Cortex of kidney (tissue), 1 donor: ENCODE data around the gene NRXN3.

Experiments
- DNase-seq: peaks from one replicate; lab custom pipeline; 2025; lab: John Stamatoyannopoulos, UW

The NRXN3 gene

GRCh38 chr14:78243187-78243586, 73.0 kb downstream of the NRXN3 start:
- no peak for DNase-seq

- DNase-seq: no peak
Measured at GRCh38 chr14:78245238-78245637, 75.1 kb downstream of the NRXN3 start.

GRCh38 chr14:78248501-78249090, 78.4 kb downstream of the NRXN3 start:
- no peak for DNase-seq

- no peak for DNase-seq
Measured at GRCh38 chr14:78251308-78251707, 81.1 kb downstream of the NRXN3 start.

GRCh38 chr14:78253986-78254385, 83.8 kb downstream of the NRXN3 start:
- no peak for DNase-seq

GRCh38 chr14:78254911-78255461, 84.8 kb downstream of the NRXN3 start:
- DNase-seq: no peak

GRCh38 chr14:78259831-78260230, 89.7 kb downstream of the NRXN3 start:
- no peak for DNase-seq

GRCh38 chr14:78278464-78279250, 108.5 kb downstream of the NRXN3 start:
- no peak for DNase-seq

- DNase-seq: no peak
Measured at GRCh38 chr14:78282437-78282836, 112.3 kb downstream of the NRXN3 start.

- no peak for DNase-seq
Measured at GRCh38 chr14:78286210-78286609, 116.0 kb downstream of the NRXN3 start.

GRCh38 chr14:78292003-78292402, 121.8 kb downstream of the NRXN3 start:
- no peak for DNase-seq

GRCh38 chr14:78297858-78298257, 127.7 kb downstream of the NRXN3 start:
- no peak for DNase-seq

- DNase-seq: no peak
Measured at GRCh38 chr14:78298298-78298697, 128.1 kb downstream of the NRXN3 start.

GRCh38 chr14:78302841-78303240, 132.7 kb downstream of the NRXN3 start:
- no peak for DNase-seq

GRCh38 chr14:78307671-78308070, 137.5 kb downstream of the NRXN3 start:
- no peak for DNase-seq

- no peak for DNase-seq
Measured at GRCh38 chr14:78308079-78308478, 137.9 kb downstream of the NRXN3 start.

GRCh38 chr14:78310272-78310671, 140.1 kb downstream of the NRXN3 start:
- DNase-seq: no peak

- DNase-seq: no peak
Measured at GRCh38 chr14:78313499-78313898, 143.3 kb downstream of the NRXN3 start.

- no peak for DNase-seq
Measured at GRCh38 chr14:78314484-78314883, 144.3 kb downstream of the NRXN3 start.

- no peak for DNase-seq
Measured at GRCh38 chr14:78316052-78316451, 145.9 kb downstream of the NRXN3 start.

- DNase-seq: no peak
Measured at GRCh38 chr14:78316786-78317185, 146.6 kb downstream of the NRXN3 start.

GRCh38 chr14:78319406-78319805, 149.2 kb downstream of the NRXN3 start:
- no peak for DNase-seq

GRCh38 chr14:78319887-78320635, 149.9 kb downstream of the NRXN3 start:
- no peak for DNase-seq
